ENCODE results near the gene GFPT1. TPM values are rescaled to one million over a fixed set of nuclear protein-coding genes. Genes with fewer than 3 reads are reported as not detected.

Gene GFPT1
- total and polyA plus RNA-seq, 9 of the 15 experiments (the other 6 are each of a cell fraction or from before 2014, with no cell fraction given), result 6.6 to 38.3 (median 15.9) TPM

GRCh38 chr2:69387770-69388481 lies 899 bp upstream of the GFPT1 start (continued):
- TF ChIP-seq HMGXB4 (CRISPR knock-in tag; IDR thresholded peaks at IDR 0.05) (0 out of 2 replicates have a peak, but pooled peaks have one; percentile 8), SMAD1 (IDR thresholded peaks at IDR 0.05; ENCODE audit: low read depth, low read length, partially characterized antibody) (no peak), BRD9 (IDR thresholded peaks at IDR 0.05; ENCODE audit: low read depth, partially characterized antibody) (peak; percentile 7), ZSCAN29 (IDR thresholded peaks at IDR 0.05) (no peak), BACH1 (tag; IDR thresholded peaks at IDR 0.05) (0 out of 2 replicates have a peak, but pooled peaks have one; percentile 32), KDM1A (IDR thresholded peaks at IDR 0.05) (no peak), CHD1 (IDR thresholded peaks at IDR 0.05; ENCODE audit: low read length) (peak; percentile 16), ZEB2 (IDR thresholded peaks at IDR 0.05) (no peak), KDM5B (IDR thresholded peaks at IDR 0.05; ENCODE audit: insufficient replicate concordance, low read depth, low read length) (peak; percentile 23)
